OCI-LY1 (cell line): ENCODE results near the gene CCDC88B.

Experiments
- H2AFZ ChIP-seq: fragments of 200-600 bp; sonication (generic), shearing (Covaris generic); 2 replicates; pipeline ENCODE4 v1.6.0; 2014; ENCODE audit warnings: antibody characterized with exemption, mild to moderate bottlenecking, low read length
- H3F3A ChIP-seq: fragments of 200-600 bp; sonication (generic), shearing (Covaris generic); 2 replicates; pipeline ENCODE4 v1.6.0; 2014; ENCODE audit warnings: mild to moderate bottlenecking, antibody characterized with exemption, low read length, moderate library complexity; ENCODE audit not compliant: insufficient read depth
- H3K27ac ChIP-seq: fragments of 200-600 bp; sonication (generic); 2 replicates; pipeline ENCODE4 v1.5.1; 2014; ENCODE audit warnings: low read length, mixed run types, mild to moderate bottlenecking, low read depth; ENCODE audit not compliant: poor library complexity, severe bottlenecking
- H3K27me3 ChIP-seq: fragments of 200-600 bp; sonication (generic); 2 replicates; pipeline ENCODE4 v1.6.0; 2014; ENCODE audit warnings: antibody characterized with exemption, mild to moderate bottlenecking, low read length, moderate library complexity; ENCODE audit not compliant: insufficient read depth
- H3K36me3 ChIP-seq: fragments of 200-600 bp; sonication (generic); 2 replicates; pipeline ENCODE4 v1.6.1; 2014; ENCODE audit warnings: mild to moderate bottlenecking, antibody characterized with exemption, low read length, moderate library complexity, mixed read lengths; ENCODE audit not compliant: insufficient read depth
- H3K4me1 ChIP-seq: fragments of 200-600 bp; sonication (generic); 2 replicates; pipeline ENCODE4 v1.5.1; 2014; ENCODE audit warnings: mild to moderate bottlenecking, low read length, moderate library complexity; ENCODE audit not compliant: insufficient read depth, severe bottlenecking
- H3K4me2 ChIP-seq: fragments of 200-600 bp; sonication (generic), shearing (Covaris generic); 2 replicates; pipeline ENCODE4 v1.6.1; 2014; ENCODE audit warnings: low read length
- H3K4me3 ChIP-seq: fragments of 200-600 bp; sonication (generic); 2 replicates; pipeline ENCODE4 v1.5.1; 2014; ENCODE audit warnings: low read length, low read depth, mild to moderate bottlenecking, mixed read lengths; ENCODE audit not compliant: poor library complexity, severe bottlenecking
- H3K79me2 ChIP-seq: fragments of 200-600 bp; shearing (Covaris generic); 2 replicates; pipeline ENCODE4 v1.6.1; 2016; ENCODE audit warnings: mixed run types, low read length, mixed read lengths; ENCODE audit not compliant: insufficient read depth
- H3K9ac ChIP-seq: fragments of 200-600 bp; sonication (generic), shearing (Covaris generic); 2 replicates; pipeline ENCODE4 v1.6.1; 2014; ENCODE audit warnings: mild to moderate bottlenecking, low read length, mixed read lengths
- H3K9me2 ChIP-seq: fragments of 200-600 bp; sonication (generic), shearing (Covaris generic); 2 replicates; pipeline ENCODE4 v1.6.1; 2014; ENCODE audit warnings: low read depth, mild to moderate bottlenecking, low read length, mixed read lengths
- H3K9me3 ChIP-seq: fragments of 200-600 bp; shearing (Covaris generic); 2 replicates; pipeline ENCODE4 v1.6.1; 2014; ENCODE audit warnings: low read length, mixed read lengths
- H4K20me1 ChIP-seq: fragments of 200-600 bp; sonication (generic), shearing (Covaris generic); 2 replicates; pipeline ENCODE4 v1.6.0; 2016; ENCODE audit warnings: mild to moderate bottlenecking, low read length; ENCODE audit not compliant: insufficient read depth
- EZH2 ChIP-seq: fragments of 200-600 bp; sonication (generic), shearing (Covaris generic); IDR thresholded peaks from 2 replicates; pipeline ENCODE4 v1.8.0; 2017; ENCODE audit warnings: borderline replicate concordance, mixed run types, mild to moderate bottlenecking, antibody characterized with exemption, low read length, moderate library complexity, mixed read lengths
- TF ChIP-seq, protein P1 (sequence below): fragments of 200-600 bp; sonication (generic), shearing (Covaris generic); IDR thresholded peaks from 2 replicates; pipeline ENCODE4 v1.5.1; 2017; ENCODE audit warnings: mild to moderate bottlenecking, antibody characterized with exemption, low read length, moderate library complexity, mixed read lengths

Gene CCDC88B

DNA sequence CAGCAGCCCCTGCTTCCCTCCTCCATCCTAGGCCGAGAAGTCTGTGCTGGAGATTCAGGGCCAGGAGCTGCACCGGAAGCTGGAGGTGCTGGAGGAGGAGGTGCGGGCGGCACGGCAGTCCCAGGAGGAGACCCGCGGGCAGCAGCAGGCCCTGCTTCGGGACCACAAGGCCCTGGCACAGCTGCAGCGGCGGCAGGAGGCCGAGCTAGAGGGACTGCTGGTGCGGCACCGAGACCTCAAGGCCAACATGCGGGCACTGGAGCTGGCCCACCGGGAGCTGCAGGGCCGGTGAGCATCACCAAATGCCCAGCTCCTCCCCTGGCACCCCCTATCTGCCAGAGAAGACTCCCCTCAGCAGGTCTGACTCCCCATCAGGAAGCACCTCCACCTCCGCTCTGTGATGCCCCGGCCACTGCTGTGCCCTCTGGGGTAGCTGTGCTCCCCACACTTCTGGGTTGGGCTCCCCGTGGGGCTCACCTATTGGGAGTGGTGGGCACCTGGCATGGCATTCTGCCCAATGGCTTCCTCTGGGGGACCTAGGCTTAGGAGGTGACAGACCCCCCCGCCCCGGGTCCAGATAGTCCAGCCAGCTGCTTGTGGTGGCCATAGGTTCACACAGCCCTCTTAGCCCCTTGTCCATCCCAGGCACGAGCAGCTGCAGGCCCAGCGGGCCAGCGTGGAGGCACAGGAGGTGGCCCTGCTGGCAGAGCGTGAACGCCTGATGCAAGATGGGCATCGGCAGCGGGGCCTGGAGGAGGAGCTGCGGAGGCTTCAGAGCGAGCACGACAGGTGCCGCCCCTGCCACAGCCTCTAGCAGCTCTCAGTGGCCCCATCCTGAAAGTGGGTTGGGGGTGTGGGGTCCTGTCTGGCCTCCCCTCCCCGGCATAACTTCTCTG is 12.3 kb downstream of the CCDC88B start:
- Histone ChIP-seq H3K36me3 (peaks cover 27% of the 10 kb centered on the region; the same call in 1 of the 2 replicates), H3K79me2 (no peaks in the 10 kb centered on the region)

GRCh38 chr11:64352995-64353714 is 13.2 kb downstream of the CCDC88B start:
- TF ChIP-seq EZH2: no peak
- TF ChIP-seq, protein P1, sequence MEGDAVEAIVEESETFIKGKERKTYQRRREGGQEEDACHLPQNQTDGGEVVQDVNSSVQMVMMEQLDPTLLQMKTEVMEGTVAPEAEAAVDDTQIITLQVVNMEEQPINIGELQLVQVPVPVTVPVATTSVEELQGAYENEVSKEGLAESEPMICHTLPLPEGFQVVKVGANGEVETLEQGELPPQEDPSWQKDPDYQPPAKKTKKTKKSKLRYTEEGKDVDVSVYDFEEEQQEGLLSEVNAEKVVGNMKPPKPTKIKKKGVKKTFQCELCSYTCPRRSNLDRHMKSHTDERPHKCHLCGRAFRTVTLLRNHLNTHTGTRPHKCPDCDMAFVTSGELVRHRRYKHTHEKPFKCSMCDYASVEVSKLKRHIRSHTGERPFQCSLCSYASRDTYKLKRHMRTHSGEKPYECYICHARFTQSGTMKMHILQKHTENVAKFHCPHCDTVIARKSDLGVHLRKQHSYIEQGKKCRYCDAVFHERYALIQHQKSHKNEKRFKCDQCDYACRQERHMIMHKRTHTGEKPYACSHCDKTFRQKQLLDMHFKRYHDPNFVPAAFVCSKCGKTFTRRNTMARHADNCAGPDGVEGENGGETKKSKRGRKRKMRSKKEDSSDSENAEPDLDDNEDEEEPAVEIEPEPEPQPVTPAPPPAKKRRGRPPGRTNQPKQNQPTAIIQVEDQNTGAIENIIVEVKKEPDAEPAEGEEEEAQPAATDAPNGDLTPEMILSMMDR: no peak
- peaks cover 4% of the 10 kb centered on the region for H3K4me1 ChIP-seq
- no peak overlapping the region for H3K9ac ChIP-seq
- no peaks in the 10 kb centered on the region for H3F3A ChIP-seq
- H3K4me3 ChIP-seq: no peak overlapping the region
- no peak overlapping the region for H3K4me2 ChIP-seq
- no peaks in the 10 kb centered on the region for H3K27me3 ChIP-seq
- H4K20me1 ChIP-seq: no peaks in the 10 kb centered on the region
- no peaks in the 10 kb centered on the region for H3K79me2 ChIP-seq
- H3K36me3 ChIP-seq: peaks cover 23% of the 10 kb centered on the region; the same call in 1 of the 2 replicates
- H3K27ac ChIP-seq: no peak overlapping the region
- H2AFZ ChIP-seq: no peak overlapping the region
- no peaks in the 10 kb centered on the region for H3K9me3 ChIP-seq
- H3K9me2 ChIP-seq: no peaks in the 10 kb centered on the region

More for the DNA sequence above, 12.3 kb downstream of the CCDC88B start:
- H3K9me3 ChIP-seq: no peaks in the 10 kb centered on the region
- H2AFZ ChIP-seq: no peak overlapping the region
- no peak for TF ChIP-seq EZH2
- TF ChIP-seq, protein P1: no peak
- H3K9ac ChIP-seq: no peak overlapping the region
- no peak overlapping the region for H3K4me3 ChIP-seq
- no peaks in the 10 kb centered on the region for H4K20me1 ChIP-seq
- no peaks in the 10 kb centered on the region for H3K4me1 ChIP-seq
- H3K4me2 ChIP-seq: no peak overlapping the region
- no peaks in the 10 kb centered on the region for H3K27me3 ChIP-seq
- no peaks in the 10 kb centered on the region for H3K9me2 ChIP-seq
- no peaks in the 10 kb centered on the region for H3F3A ChIP-seq
- H3K27ac ChIP-seq: no peak overlapping the region

- H3K27ac ChIP-seq: no peak overlapping the region
- H3K79me2 ChIP-seq: no peaks in the 10 kb centered on the region
- H3K36me3 ChIP-seq: peaks cover 23% of the 10 kb centered on the region; the same call in 1 of the 2 replicates
- no peak overlapping the region for H3K9ac ChIP-seq
- no peaks in the 10 kb centered on the region for H3K9me3 ChIP-seq
- H3K27me3 ChIP-seq: no peaks in the 10 kb centered on the region
- no peaks in the 10 kb centered on the region for H3K9me2 ChIP-seq
- H4K20me1 ChIP-seq: no peaks in the 10 kb centered on the region
- no peaks in the 10 kb centered on the region for H3F3A ChIP-seq
- H3K4me2 ChIP-seq: no peak overlapping the region
- TF ChIP-seq, protein P1: no peak
- TF ChIP-seq EZH2: no peak
- H2AFZ ChIP-seq: no peak overlapping the region
- peaks cover 11% of the 10 kb centered on the region for H3K4me1 ChIP-seq
- no peak overlapping the region for H3K4me3 ChIP-seq
Measured at GRCh38 chr11:64353715-64354506, 13.9 kb downstream of the CCDC88B start.
